ENCODE data around the gene HYOU1.
"Not testable (repeated sequence)": the region's sequence is repeated elsewhere in the genome, so short reads cannot be mapped to it uniquely, and the experiment has no call there.

The HYOU1 gene

DNA sequence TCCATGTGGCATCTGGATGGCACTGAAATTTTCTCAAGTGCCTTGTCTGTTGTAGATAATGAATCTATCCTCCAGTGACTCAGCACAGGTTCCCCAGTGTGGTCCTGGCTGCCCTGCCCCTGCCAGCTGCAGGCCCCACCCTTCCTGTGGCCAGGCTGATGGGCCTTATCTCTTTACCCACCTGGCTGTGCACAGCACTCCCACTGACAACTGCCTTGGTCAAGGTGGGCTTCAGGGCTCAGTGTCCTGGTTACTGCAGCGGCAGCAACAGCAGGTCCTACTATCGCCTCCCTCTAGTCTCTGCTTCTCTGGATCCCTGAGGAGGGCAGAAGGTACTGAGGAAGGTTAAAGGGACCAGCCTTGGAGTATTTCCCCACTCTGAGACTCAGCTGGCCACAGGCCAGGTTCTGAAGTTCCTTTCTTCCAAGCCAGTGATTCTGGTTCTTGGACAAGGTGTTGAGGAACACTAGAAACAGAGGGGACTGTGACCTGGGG lies 30.8 kb upstream of the HYOU1 start:
- no peak for DNase-seq (ENCODE audit: low read depth in 2 of 2)

DNA sequence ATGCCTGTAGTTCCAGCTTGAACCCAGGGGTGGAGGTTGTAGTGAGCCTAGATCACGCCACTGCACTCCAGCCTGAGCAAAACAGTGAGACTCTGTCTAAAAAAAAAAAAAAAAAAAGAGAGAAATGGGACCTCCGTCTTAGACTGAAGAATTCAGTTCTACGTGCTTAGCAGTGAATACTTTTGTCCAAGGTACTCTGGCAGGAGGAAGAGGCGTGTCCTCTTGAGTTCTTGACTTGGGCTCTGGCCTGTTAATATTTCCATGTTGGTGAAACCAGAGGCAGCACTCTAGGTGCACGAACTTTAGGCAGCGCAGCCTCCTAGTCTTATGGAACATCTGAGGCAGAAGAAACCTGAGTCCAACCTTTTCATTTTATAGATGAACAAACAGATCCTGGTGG lies 30.1 kb upstream of the HYOU1 start:
- no peak for DNase-seq (ENCODE audit: low read depth in 2 of 2)

DNA sequence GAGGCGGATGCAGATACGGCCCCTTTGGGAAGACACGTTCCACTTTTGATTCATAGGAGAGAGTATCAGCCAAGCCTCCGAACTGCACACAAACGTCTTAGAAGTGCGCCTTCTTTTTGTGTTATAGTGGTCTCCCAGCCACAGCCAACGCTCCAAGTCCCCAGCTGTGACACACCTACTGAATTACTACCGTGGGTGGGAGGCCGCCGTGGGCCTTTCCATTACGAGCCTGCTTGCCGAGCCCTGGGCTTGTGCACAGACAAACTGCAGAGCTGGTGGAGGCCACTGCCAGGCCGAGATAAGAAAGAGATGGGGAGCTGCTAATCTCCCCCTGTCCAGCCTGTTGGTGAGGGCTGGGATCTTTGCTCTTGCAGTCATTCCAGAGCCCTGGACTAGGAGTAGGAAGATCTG lies 28.4 kb upstream of the HYOU1 start:
- DNase-seq (ENCODE audit: low read depth in 2 of 2): peak; percentile 34 to 41

DNA sequence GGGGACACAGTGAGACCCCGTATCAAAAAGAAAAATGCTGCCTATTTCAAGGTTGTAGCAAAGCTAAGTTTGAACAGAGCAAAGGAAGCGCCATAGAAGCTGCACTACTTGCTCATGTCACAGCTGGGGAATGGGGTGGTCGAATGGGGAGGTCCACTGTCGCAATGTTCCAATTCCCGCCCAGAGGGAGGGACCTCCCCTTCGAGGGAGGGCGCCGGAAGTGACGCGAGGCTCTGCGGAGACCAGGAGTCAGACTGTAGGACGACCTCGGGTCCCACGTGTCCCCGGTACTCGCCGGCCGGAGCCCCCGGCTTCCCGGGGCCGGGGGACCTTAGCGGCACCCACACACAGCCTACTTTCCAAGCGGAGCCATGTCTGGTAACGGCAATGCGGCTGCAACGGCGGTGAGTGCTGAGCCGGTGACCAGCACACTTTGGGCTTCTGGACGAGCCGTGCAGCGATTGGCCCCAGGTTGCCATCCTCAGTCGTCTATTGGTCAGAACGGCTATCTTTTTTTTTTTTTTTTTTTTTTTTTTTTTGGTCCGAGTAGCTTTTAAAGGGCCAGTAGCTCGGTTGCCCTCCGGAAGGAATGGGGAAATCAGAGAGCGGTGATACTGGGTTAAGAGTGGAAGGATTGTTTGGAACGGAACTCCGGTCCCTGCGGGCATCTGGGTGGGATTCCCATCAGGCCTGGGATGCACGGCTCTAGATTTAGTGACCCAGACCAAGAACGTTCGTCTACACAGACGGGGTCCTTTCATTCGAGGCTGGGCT lies 27.8 kb upstream of the HYOU1 start, which contains the start of gene HMBS:
Gene HMBS, plus strand, starts transcription at position 219 of the 774 bp plus-strand sequence. Its CDS starts 153 bp downstream, at position 372.
- peak; percentile 80 to 85 for DNase-seq (ENCODE audit: low read depth in 2 of 2)

DNA sequence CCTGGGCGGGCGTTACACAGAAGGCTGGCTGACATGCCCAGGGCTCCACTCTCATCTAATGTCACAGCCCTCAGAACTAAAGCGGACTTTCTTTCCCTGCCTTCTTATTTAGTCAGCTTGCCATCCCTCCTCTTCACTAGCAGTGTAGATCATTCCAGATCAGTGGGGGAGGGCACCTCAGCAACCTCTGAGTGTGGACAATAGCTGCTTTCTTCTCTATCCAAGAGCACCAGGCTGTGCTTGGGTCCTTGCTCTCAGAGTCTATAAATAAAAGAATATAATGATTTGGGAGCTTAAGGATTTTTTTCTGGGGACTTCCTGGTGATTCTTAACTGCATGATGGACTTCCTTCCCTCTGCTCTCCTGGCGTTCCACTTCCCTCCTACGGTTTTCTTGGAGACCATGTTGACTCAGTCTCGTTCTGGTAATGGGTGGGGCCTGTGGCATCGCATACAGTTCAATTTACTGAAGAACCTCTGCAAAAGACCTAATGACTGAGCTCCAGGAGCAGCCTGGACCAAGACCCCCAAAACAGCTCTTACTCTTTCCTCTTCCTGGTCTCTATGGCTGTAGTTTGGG lies 24.8 kb upstream of the HYOU1 start:
- no peak for DNase-seq (ENCODE audit: low read depth in 2 of 2)

DNA sequence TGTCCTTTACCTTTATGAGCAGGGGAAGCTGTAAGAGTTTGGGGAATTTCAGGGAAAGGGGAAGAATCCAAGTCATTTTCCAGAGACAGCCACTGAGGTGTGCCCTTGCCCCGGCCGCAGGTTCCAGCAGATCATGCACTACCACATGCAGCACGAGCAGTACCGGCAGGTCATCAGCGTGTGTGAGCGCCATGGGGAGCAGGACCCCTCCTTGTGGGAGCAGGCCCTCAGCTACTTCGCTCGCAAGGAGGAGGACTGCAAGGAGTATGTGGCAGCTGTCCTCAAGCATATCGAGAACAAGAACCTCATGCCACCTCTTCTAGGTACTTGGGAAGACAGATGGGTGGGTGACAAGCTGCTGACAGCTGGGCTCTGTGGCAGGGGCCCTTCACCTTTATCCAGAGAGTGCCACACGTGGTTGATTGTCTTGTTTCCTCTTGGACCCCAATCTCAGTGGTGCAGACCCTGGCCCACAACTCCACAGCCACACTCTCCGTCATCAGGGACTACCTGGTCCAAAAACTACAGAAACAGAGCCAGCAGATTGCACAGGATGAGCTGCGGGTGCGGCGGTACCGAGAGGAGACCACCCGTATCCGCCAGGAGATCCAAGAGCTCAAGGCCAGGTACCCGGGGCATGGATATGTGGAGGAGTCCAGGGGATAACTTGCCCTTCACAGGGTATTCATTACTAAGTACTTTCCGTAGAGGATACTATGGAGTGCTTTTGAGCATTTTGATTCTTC lies 21.8 kb upstream of the HYOU1 start:
- no peak for DNase-seq (ENCODE audit: low read depth in 2 of 2)

DNA sequence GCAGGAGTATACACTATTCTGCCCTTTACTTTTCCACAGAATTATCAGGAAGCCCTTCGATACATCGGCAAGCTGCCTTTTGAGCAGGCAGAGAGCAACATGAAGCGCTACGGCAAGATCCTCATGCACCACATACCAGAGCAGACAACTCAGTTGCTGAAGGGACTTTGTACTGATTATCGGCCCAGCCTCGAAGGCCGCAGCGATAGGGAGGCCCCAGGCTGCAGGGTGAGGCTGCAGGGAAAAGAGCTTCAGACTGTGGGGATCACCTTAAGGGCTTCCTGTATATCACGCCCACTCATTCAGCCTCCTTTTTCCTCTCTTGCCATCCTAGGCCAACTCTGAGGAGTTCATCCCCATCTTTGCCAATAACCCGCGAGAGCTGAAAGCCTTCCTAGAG lies 20.8 kb upstream of the HYOU1 start:
- no peak for DNase-seq (ENCODE audit: low read depth in 2 of 2)

DNA sequence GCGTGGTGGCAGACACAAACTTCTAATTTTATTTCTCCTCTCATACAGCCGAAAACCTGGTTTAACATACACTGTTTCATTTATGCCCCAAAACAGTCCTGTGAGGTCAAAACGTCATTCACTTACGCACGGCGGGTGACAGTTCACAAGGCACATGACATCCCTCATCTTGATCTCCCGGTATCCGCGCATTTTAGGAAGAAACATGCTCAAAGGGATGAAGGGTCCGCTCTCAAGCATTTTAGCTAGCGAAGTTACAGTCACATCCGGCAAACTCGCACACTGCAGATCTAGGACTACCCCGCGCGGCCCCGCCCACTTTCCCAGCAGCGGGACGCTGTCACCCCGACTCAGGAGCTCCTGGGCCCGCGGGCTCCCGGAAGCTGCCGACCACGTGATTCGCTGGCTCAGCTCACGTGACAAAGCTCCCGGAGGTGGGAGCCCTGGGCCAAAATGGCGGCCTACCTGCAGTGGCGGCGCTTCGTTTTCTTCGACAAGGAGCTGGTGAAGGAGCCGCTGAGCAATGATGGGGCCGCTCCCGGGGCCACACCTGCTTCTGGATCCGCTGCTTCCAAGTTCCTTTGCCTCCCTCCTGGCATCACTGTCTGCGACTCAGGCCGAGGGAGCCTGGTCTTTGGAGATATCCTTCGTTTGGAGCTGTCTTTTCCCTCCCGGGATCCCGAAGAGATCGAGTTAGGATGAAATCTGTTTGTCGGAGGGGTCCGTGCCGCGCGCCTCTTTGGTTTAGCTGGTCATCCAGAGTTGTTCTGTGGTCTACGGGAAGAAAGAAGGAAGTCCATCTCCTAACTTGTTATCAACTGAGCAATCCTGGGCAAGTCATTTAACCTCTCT lies 10.6 kb upstream of the HYOU1 start, which contains the start of gene VPS11:
Gene VPS11, plus strand, starts transcription at position 448 of the 852 bp plus-strand sequence. Its CDS starts 6 bp downstream, at position 454.
- peak; percentile 97 for DNase-seq (ENCODE audit: low read depth in 2 of 2)

DNA sequence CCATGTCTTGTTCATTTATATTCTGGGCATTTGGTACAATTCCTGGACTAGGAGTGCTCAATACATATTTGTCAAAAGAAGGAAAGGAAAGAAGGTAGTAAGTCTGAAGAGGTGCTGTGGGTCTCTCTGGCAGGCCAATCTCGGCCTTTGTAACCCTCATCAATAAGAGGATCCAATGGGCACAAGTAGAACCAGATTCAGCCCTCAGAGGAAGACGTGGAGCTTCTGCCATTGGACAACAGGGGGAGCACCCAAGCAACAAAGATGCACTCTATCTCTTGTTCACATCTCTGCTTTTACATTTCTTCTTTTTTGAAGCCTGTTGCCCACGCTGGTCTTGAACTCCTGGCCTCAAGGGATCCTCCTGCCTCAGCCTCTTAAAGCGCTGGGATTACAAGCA lies 8.4 kb upstream of the HYOU1 start:
- peak; percentile 9 to 31 for DNase-seq (ENCODE audit: low read depth in 2 of 2)

DNA sequence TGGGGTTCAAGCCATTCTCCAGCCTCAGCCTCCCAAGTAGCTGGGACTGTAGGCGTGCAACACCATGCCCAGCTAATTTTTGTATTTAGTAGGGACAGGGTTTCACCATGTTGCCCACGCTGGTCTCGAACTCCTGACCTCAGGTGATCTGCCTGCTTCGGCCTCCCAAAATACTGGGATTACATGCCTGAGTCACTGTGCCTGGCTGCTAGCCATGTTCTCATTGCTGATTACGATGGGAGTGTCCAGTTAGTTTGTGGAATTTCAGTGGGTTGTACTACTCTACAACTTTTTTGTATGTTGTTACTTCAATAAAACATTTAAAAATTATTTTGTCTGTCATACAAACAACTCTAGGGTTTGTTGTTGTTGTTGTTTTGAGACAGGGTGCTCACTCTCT lies 5.8 kb upstream of the HYOU1 start:
- DNase-seq (ENCODE audit: low read depth in 2 of 2): no peak

DNA sequence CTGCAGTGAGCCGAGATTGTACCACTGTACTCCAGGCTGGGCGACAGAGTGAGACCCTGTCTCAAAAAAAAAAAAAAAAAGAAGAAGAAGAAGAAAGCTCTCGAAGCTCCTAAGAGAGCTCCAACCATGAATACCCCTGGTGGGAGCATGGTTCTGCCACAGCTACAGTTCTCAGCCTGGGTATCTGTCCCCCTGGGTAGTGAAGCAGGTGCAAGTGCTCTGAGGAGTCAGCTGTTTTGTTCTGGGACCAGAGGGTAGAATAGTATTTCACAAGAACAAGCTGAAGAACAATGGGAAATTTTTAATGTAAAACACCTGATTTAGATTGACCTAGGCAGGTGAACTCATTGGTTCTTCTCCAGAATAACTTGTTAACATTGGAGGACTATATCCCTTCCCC lies 4.3 kb upstream of the HYOU1 start:
- DNase-seq (ENCODE audit: low read depth in 2 of 2): no peak

DNA sequence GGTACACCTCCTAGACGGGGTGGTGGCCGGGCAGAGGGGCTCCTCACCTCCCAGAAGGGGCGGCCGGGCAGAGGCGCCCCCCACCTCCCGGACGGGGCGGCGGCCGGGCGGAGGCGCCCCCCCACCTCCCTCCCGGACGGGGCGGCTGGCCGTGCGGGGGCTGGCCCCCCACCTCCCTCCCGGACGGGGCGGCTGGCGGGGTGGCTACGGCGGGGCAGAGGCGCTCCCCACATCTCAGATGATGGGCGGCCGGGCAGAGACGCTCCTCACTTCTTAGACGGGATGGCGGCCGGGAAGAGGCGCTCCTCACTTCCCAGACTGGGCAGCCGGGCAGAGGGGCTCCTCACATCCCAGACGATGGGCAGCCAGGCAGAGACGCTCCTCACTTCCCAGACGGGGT lies 2.1 kb upstream of the HYOU1 start:
- DNase-seq (ENCODE audit: low read depth in 2 of 2): not testable (repeated sequence)

DNA sequence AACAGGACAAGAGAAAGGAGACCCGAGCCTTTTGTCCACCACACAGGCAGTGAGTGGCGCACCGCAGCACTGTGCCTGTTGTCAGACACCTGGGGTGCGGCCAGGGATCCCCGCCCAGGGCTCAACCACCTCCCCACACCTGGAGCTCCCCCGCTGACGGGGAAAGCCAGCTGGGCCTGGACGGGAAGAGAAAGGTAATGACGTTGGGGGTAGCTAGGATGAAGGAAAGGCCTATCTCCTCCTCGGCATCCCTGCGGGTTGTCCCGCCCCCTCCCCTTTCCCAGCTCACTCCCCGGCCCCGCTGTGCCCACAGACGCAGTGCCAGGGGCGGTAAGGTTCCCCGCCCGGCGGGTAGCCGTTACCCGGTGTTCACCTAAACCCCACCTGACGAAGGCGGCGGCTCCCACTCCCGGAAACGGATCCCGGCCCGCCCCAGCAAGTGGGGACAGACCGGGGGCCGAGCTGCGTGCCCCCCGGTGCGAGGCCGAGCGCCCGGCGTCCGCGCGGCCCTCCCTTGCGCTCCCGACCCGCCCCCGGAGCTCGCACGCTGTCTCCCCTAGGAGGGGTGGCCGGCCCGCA lies 495 bp downstream of the HYOU1 start:
- peak; percentile 25 to 34 for DNase-seq (ENCODE audit: low read depth in 2 of 2)

DNA sequence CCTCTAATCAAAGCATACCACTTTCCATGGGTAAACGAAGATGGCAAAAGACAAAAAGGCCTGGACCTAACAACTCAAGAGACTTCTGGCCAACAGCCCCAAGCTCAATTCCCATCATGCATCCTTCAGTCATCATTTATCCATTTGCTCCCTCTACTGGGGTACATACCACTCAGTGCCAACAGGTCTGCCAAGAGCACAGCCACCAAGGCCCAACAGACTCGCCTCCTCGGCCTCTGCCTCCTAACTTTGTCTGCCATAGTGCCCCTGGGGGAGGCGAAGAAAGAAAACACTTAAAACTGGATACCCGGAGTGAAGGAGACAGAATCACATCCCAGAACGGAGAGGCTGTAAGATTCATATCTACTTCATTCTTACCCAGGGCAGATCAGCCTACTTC lies 1.1 kb downstream of the HYOU1 start:
- no peak for DNase-seq (ENCODE audit: low read depth in 2 of 2)

DNA sequence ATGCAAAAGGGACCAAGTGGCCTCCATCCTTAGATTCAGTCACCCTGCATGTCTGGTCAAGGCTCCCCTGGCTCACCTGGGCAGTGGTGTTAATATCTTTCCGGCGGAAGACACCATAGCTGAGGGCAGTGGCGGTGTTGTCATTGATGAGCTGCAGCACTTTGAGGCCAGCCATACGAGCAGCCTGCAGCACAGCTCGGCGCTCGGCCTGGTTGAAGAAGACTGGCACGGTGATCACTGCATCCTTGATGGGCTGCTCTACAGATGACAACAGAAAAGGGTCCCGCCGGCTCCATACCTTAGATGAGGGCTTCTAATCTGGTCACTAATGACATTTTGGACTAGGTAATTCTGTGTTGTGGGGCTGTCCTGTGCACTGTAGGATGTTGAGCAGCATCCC lies 2.6 kb downstream of the HYOU1 start:
- DNase-seq (ENCODE audit: low read depth in 2 of 2): no peak

DNA sequence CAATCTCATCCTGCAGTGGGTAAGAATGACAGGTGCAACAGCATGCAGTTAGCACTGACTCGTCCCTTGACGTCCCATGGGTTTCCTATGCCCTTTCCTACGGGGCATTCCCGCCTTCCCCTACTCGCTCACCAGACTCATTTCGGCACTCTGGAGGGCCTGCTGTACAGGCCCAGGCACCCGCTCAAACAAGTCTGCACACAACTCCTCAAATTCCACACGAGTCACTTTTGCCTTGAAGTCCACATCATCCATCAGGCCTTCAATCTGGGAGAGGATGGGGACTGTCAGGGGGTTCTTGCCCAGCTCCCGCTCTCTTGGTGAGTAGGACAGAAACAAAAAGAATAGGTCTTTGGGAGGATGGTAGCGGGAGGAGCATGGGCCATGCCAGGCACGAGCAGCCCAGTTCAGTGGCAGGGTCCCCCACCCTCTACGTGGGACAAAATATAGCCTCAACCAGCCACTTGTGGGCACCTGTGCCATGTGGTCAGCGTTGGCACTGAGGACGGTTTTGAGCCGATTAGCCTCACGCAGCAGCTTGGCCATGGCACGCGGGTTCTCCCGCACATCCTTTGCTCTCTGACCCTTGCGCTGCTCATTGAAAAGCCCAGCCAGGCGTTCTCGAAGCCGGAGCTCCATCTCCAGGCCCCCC lies 4.7 kb downstream of the HYOU1 start:
- DNase-seq (ENCODE audit: low read depth in 2 of 2): no peak

DNA sequence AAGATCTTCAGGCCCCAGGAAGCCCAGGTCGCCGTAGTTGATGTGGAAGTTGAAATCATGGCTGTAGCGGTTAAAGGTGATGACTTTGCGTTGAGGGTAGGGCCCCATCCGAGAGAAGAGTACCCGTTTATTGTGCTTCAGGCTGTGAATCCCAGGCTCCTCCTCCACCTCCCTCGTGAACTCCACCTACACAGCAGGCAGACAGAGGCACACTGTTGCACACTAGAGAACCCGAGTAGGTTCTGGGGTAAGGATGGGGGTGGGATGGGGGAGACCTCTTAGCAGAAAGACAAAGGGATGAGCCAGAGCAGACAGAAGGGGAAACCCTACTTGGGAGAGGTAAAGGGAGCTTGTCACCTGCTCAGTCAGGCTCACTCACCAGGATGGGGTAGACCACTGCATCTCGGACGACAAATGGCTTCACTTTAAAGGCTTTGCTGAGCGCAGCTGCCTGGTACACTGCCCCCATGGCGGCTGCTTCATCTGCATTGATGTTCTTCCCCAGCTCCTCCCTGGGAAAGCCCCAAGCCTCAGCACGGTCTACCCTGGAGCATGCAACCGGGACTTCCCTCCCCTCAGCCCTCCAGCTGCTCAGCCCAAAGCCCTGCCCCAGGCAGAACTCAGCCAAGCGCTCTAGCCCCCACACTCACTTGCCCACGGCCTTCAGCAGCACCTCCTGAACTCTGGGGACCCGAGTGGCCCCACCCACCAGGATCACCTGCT lies 5.4 kb downstream of the HYOU1 start:
- peak in 1 of 2 donors; percentile 26 for DNase-seq (ENCODE audit: low read depth in 2 of 2)

DNA sequence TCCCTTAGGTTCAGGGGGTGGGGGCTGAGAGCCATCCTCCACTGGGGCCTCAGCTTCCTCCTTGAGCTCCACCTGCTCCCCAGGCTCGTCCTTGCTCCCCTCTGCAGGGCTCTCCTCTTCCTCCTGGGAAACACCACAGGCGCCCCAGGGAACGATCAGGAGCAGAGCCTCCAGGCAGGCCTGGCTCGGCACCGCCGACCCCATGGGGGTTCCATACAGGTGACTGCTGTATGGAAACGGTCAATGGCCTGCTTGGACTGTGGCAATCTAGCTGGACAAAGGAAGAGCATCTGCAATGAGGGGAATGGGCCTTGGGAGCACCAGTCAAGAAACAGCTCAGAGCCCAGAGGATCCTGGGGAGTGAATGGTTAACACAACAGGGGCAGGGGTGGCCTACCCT lies 7.9 kb downstream of the HYOU1 start:
- DNase-seq (ENCODE audit: low read depth in 2 of 2): no peak

DNA sequence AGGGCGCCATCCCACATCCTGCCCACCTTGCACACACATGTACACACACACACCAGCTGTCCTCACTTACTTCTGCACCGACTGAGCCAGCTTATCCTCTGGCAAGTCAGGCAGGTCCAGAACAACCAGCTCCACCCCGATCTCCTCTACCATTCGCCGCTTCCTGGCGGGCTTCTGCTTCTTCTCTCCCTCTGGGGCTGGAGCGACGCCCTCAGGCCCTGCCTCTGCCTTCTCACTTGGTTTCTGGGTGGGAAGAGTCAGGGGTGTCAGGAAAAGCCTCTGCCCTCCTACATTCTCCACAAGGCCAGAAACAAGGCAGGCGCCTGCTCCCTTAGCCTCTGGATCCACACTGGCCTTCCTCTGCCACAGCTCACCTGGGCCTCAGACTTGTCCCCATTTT lies 8.4 kb downstream of the HYOU1 start:
- no peak for DNase-seq (ENCODE audit: low read depth in 2 of 2)

DNA sequence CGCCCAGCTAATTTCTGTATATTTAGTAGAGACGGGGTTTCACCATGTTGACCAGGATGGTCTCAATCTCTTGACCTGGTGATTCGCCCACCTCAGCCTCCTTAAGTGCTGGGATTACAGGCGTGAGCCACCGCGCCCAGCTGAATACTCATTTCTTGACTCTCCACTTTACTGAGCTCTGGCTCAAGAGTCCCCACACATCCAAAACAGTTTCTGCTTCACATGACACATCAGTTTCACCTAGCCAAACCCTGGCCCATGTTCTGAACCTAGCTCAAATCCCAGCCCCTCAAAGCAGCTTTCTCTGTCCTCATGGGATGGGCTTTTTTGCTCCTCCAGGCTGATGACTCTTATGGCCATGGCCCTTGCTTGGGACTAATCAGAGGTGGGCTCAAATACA lies 9.8 kb downstream of the HYOU1 start:
- no peak for DNase-seq (ENCODE audit: low read depth in 2 of 2)
